Occipital lobe (tissue), 2 donors: ENCODE data around the gene UGT1A6. TPM values are rescaled to one million over a fixed set of nuclear protein-coding genes. Genes with fewer than 3 reads are reported as not detected.
A peak's percentile ranks its signal among the peaks of the same experiment; 100 is the strongest.
"Not testable (repeated sequence)": the region's sequence is repeated elsewhere in the genome, so short reads cannot be mapped to it uniquely, and the experiment has no call there.

Experiments used
- DNase-seq: peaks from one replicate; lab custom pipeline; 2025; lab: John Stamatoyannopoulos, UW
- total RNA-seq: library from RNA; depleted of rRNA; stranded (reverse); fragments of >200 nt; gene quantifications from one replicate; pipeline ENCODE4 v1.2.3, GENCODE V29; 2014

Gene UGT1A6
- total RNA-seq, 1 donor from 2014 or later, result not detected

GRCh38 chr2:233686928-233687327 lies 5.8 kb upstream of the UGT1A6 start:
- DNase-seq, result no peak

GRCh38 chr2:233688341-233688740 lies 4.3 kb upstream of the UGT1A6 start:
- DNase-seq, result no peak

GRCh38 chr2:233689031-233689430 lies 3.7 kb upstream of the UGT1A6 start:
- DNase-seq, result no peak

- DNase-seq, result no peak
Observed at GRCh38 chr2:233689501-233689900, 3.2 kb upstream of the UGT1A6 start.

GRCh38 chr2:233690444-233690843 lies 2.2 kb upstream of the UGT1A6 start:
- DNase-seq, result no peak

GRCh38 chr2:233691443-233692433 lies 952 bp upstream of the UGT1A6 start:
- no peak for DNase-seq

- DNase-seq, result no peak
Observed at GRCh38 chr2:233693963-233694362, 1.3 kb downstream of the UGT1A6 start.

GRCh38 chr2:233698740-233699139 lies 6.0 kb downstream of the UGT1A6 start:
- DNase-seq, result no peak

- no peak for DNase-seq
Observed at GRCh38 chr2:233699424-233700027, 6.8 kb downstream of the UGT1A6 start.

- DNase-seq, result no peak
Observed at GRCh38 chr2:233700028-233700635, 7.4 kb downstream of the UGT1A6 start.

- DNase-seq, result not testable (repeated sequence)
Observed at GRCh38 chr2:233700842-233701241, 8.2 kb downstream of the UGT1A6 start.

GRCh38 chr2:233702238-233702637 lies 9.5 kb downstream of the UGT1A6 start:
- no peak for DNase-seq

GRCh38 chr2:233705911-233706506 lies 13.3 kb downstream of the UGT1A6 start:
- DNase-seq, result no peak

GRCh38 chr2:233706720-233707119 lies 14.0 kb downstream of the UGT1A6 start:
- no peak for DNase-seq

- no peak for DNase-seq
Observed at GRCh38 chr2:233707940-233708644, 15.4 kb downstream of the UGT1A6 start.

- no peak for DNase-seq
Observed at GRCh38 chr2:233708942-233709341, 16.3 kb downstream of the UGT1A6 start.

GRCh38 chr2:233711312-233712008 lies 18.8 kb downstream of the UGT1A6 start:
- peak; percentile 18 for DNase-seq

- DNase-seq, result no peak
Observed at GRCh38 chr2:233712611-233713261, 20.0 kb downstream of the UGT1A6 start, which contains the start of gene UGT1A5. Gene UGT1A5 (plus strand): TSS chr2:233712907. CDS start chr2:233712992, 85 bp downstream.

- DNase-seq, result no peak
Observed at GRCh38 chr2:233713262-233713615, 20.5 kb downstream of the UGT1A6 start.

- DNase-seq, result no peak
Observed at GRCh38 chr2:233714121-233714520, 21.4 kb downstream of the UGT1A6 start.
